CD8-positive, alpha-beta memory T cell (primary cell): ENCODE measurements around the gene FCHO2. TPM values are rescaled to one million over a fixed set of nuclear protein-coding genes. Genes with fewer than 3 reads are reported as not detected.
A peak's percentile ranks its signal among the peaks of the same experiment; 100 is the strongest.

Experiments
- CTCF ChIA-PET: fragments of 350-600 bp; sonication (Branson Sonifier 250); formaldehyde crosslinking; loops from one replicate; lab custom pipeline; 2021; ENCODE audit warnings: antibody characterized with exemption; lab: Charles Lee
- POLR2A ChIA-PET: fragments of 350-600 bp; sonication (Branson Sonifier 250); formaldehyde crosslinking; loops from one replicate; lab custom pipeline; 2021; ENCODE audit warnings: antibody characterized with exemption; lab: Charles Lee
- DNase-seq, 5 donors: peaks; one replicate each; pipeline versions ENCODE4 v3.0.0 to v3.0.0-alpha.2; 2020 to 2022; ENCODE audit warnings: mixed read lengths in 1 of 5
- H3K27ac ChIP-seq: one replicate; pipeline ENCODE4 v1.7.0; 2013; ENCODE audit warnings: low read depth, mild to moderate bottlenecking, low read length, moderate library complexity
- H3K27me3 ChIP-seq: 2 replicates; pipeline ENCODE4 v1.7.0; 2013; ENCODE audit warnings: low read length, mild to moderate bottlenecking; ENCODE audit not compliant: insufficient read depth, poor library complexity, severe bottlenecking
- H3K36me3 ChIP-seq: 2 replicates; pipeline ENCODE4 v1.7.0; 2013; ENCODE audit warnings: mild to moderate bottlenecking, low read length, moderate library complexity; ENCODE audit not compliant: insufficient read depth
- H3K4me1 ChIP-seq: 2 replicates; pipeline ENCODE4 v1.7.0; 2013; ENCODE audit warnings: mild to moderate bottlenecking, low read length, moderate library complexity; ENCODE audit not compliant: insufficient read depth
- H3K4me3 ChIP-seq: 2 replicates; pipeline ENCODE4 v1.7.0; 2013; ENCODE audit warnings: mild to moderate bottlenecking, low read length
- H3K9me3 ChIP-seq: 2 replicates; pipeline ENCODE4 v1.7.0; 2013; ENCODE audit warnings: mild to moderate bottlenecking, low read length
- H3K27ac Mint-ChIP-seq, 8 donors: one replicate each; pipeline ENCODE4 v1.8.0; 2020 to 2021; ENCODE audit warnings: mixed read lengths in 8 of 8, mild to moderate bottlenecking in 6 of 8, inconsistent platforms in 3 of 8, moderate library complexity in 3 of 8
- H3K27me3 Mint-ChIP-seq, 2 donors: one replicate each; pipeline ENCODE4 v1.8.0; 2020 to 2021; ENCODE audit warnings: mixed read lengths in 2 of 2, mild to moderate bottlenecking in 1 of 2, moderate library complexity in 1 of 2
- H3K36me3 Mint-ChIP-seq, 3 donors: one replicate each; pipeline ENCODE4 v1.8.0; 2020 to 2021; ENCODE audit warnings: mixed read lengths in 3 of 3, inconsistent platforms in 1 of 3, mild to moderate bottlenecking in 1 of 3
- H3K4me1 Mint-ChIP-seq, 3 donors: one replicate each; pipeline ENCODE4 v1.8.0; 2020 to 2021; ENCODE audit warnings: mixed read lengths in 3 of 3, inconsistent platforms in 1 of 3, mild to moderate bottlenecking in 1 of 3
- H3K4me3 Mint-ChIP-seq, 7 donors: one replicate each; pipeline ENCODE4 v1.8.0; 2020 to 2021; ENCODE audit warnings: mixed read lengths in 7 of 7, mild to moderate bottlenecking in 6 of 7, moderate library complexity in 4 of 7, inconsistent platforms in 2 of 7
- H3K9me3 Mint-ChIP-seq, 5 donors: one replicate each; pipeline ENCODE4 v1.8.0; 2020 to 2022; ENCODE audit warnings: mixed read lengths in 5 of 5, mild to moderate bottlenecking in 3 of 5, moderate library complexity in 2 of 5, inconsistent platforms in 1 of 5
- polyA plus RNA-seq: library from polyadenylated mRNA; unstranded; fragments of 300-500 nt; fragmentation: Illumina TruSeq; gene quantifications from one replicate; pipeline ENCODE4 v1.2.3, GENCODE V29; 2021
- total RNA-seq, 2 experiments: library from RNA; stranded (reverse); gene quantifications; one replicate each; pipeline ENCODE4 v1.2.3, GENCODE V29; 2021

FCHO2 gene
- total and polyA plus RNA-seq, 3 experiments from 2014 or later, result 0.98 to 4.2 (median 3.9) TPM

DNA sequence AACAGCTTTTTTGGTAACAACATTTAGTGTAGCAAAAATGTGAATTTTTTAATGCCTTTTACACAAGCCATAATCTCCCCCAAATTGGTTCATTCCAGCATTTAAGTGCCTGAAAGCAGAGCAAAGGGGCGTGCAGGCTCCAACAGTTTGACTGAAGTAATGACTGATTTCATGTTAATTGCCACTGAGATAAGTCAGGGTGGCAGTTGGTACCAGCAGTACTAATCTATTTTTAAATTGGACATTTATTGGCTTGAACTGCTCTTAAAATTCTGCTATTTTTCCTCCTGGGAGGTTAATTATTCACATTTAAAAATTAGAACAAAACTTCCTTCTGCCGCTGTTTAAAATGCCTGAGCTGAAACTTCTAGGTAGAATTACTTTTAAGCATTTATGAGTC, 176.9 kb downstream of the FCHO2 start:
- Histone ChIP-seq H3K36me3 (no peaks in the 10 kb centered on the region), H3K9me3 (no peaks in the 10 kb centered on the region), H3K27me3 (peaks cover 14% of the 10 kb centered on the region), H3K4me3 (no peak overlapping the region), H3K4me1 (no peaks in the 10 kb centered on the region), H3K27ac (no peak overlapping the region)
- Mint-ChIP-seq H3K27me3 (peaks cover 10 to 53% of the 10 kb centered on the region in 2 donors), H3K36me3 (peaks cover 0 to 6% (median 0%) of the 10 kb centered on the region in 3 donors), H3K4me1 (peaks cover 0 to 5% (median 0%) of the 10 kb centered on the region in 3 donors), H3K27ac (no peak overlapping the region), H3K9me3 (no peaks in the 10 kb centered on the region), H3K4me3 (no peak overlapping the region)
- ChIA-PET POLR2A (no interaction called here), CTCF (no interaction called here)
- DNase-seq, result no peak

DNA sequence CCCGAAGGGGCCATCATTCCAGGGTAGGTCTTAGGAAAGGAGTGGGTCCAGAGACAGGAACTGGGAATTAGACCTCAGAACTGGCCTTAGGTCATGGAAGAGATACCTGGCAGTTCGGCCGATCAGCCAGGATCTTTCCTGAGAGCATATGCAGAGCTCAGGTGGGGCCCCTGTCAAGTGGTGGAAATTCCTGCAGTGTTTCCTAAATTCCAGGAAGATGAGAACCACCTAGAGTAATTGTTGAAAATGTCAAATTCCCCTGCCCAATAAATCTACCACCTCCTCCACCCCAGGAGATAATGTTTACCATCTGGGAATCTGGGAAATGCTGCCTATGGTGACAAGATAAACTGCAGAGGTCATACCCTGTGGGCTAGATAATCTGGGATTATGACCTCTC, 179.2 kb downstream of the FCHO2 start:
- peaks cover 0 to 5% (median 0%) of the 10 kb centered on the region in 3 donors for H3K4me1 Mint-ChIP-seq
- CTCF ChIA-PET, result no interaction called here
- H3K27me3 ChIP-seq, result peaks cover 15% of the 10 kb centered on the region
- no peaks in the 10 kb centered on the region for H3K36me3 ChIP-seq
- no peak for DNase-seq
- peak overlapping the region in 1 of 8 donors; percentile 77 for H3K27ac Mint-ChIP-seq
- no peak overlapping the region for H3K4me3 ChIP-seq
- no peaks in the 10 kb centered on the region for H3K36me3 Mint-ChIP-seq
- POLR2A ChIA-PET, result no interaction called here
- H3K9me3 ChIP-seq, result no peaks in the 10 kb centered on the region
- no peak overlapping the region for H3K4me3 Mint-ChIP-seq
- H3K27me3 Mint-ChIP-seq, result peaks cover 9 to 43% of the 10 kb centered on the region in 2 donors
- no peaks in the 10 kb centered on the region for H3K4me1 ChIP-seq
- no peaks in the 10 kb centered on the region for H3K9me3 Mint-ChIP-seq
- no peak overlapping the region for H3K27ac ChIP-seq

DNA sequence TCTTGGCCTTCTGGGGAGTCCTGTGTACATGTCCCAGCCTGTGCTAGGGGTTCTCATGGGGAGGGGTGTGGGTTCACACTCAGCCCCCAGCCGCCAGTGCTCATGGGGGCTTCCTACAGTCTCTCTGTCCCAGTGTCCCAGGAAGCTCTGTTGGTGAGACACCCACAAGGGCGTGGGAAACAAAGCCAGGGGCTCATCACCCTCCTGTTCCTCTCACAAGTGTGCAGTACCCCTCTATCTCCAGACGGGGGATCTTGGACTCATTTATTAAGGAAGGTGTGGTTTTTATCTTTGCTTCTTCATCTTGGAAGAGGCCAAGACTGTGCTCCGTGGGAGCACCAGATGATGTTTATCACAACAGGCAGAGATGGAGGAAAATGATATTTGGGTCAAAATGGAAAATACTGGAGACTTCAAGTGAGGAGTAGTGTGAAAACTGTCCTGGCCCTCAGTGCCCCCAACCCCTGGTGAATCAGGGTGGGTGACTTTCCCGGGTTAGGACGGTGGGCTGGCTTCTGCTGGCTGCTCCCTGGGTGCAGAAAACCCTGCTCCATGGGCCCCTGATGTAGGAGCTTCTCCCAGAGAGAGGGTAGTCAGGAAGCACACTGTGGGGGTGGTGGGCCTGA, 179.7 kb downstream of the FCHO2 start:
- ChIA-PET POLR2A (no interaction called here), CTCF (no interaction called here)
- peaks cover 0 to 5% (median 0%) of the 10 kb centered on the region in 3 donors for H3K4me1 Mint-ChIP-seq
- H3K9me3 Mint-ChIP-seq, result no peaks in the 10 kb centered on the region
- H3K4me3 Mint-ChIP-seq, result no peak overlapping the region
- peaks cover 9 to 39% of the 10 kb centered on the region in 2 donors for H3K27me3 Mint-ChIP-seq
- DNase-seq, result no peak
- Histone ChIP-seq H3K27ac (no peak overlapping the region), H3K4me3 (no peak overlapping the region), H3K27me3 (peaks cover 15% of the 10 kb centered on the region), H3K4me1 (no peaks in the 10 kb centered on the region), H3K9me3 (no peaks in the 10 kb centered on the region), H3K36me3 (no peaks in the 10 kb centered on the region)
- H3K36me3 Mint-ChIP-seq, result no peaks in the 10 kb centered on the region
- no peak overlapping the region for H3K27ac Mint-ChIP-seq

DNA sequence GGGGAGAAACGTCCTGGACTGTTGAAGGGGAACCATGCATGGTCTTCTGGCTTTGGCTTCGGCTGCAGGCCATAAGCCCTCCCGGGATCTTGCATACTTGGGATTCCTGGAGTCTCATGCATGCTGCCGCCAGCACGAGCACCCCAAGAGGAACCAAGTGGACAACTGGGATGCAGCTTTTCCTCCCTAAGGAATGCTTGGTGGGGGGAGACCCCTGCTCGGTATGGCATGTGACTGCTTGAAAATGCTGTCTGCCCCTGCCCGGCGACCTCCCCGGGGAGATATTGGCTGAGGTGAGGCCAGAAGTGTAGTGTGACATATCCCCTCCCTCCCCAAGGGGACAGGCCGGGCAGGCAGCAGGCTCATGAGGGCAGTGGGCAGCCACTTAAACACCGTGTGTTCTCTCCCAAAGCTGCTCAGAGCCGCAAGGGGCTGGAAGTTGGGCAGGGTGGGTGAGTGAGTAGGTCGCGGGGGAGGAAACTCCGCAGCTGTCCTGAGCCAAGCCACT, 180.3 kb downstream of the FCHO2 start:
- no peaks in the 10 kb centered on the region for H3K4me1 ChIP-seq
- H3K27me3 ChIP-seq, result peaks cover 15% of the 10 kb centered on the region
- H3K4me3 ChIP-seq, result no peak overlapping the region
- H3K27me3 Mint-ChIP-seq, result peaks cover 6 to 40% of the 10 kb centered on the region in 2 donors
- H3K27ac ChIP-seq, result no peak overlapping the region
- H3K36me3 ChIP-seq, result no peaks in the 10 kb centered on the region
- CTCF ChIA-PET, result no interaction called here
- H3K9me3 Mint-ChIP-seq, result no peaks in the 10 kb centered on the region
- H3K4me1 Mint-ChIP-seq, result peaks cover 0 to 5% (median 0%) of the 10 kb centered on the region in 3 donors
- no peaks in the 10 kb centered on the region for H3K36me3 Mint-ChIP-seq
- POLR2A ChIA-PET, result no interaction called here
- no peak for DNase-seq
- no peaks in the 10 kb centered on the region for H3K9me3 ChIP-seq
- H3K27ac Mint-ChIP-seq, result no peak overlapping the region
- no peak overlapping the region for H3K4me3 Mint-ChIP-seq

DNA sequence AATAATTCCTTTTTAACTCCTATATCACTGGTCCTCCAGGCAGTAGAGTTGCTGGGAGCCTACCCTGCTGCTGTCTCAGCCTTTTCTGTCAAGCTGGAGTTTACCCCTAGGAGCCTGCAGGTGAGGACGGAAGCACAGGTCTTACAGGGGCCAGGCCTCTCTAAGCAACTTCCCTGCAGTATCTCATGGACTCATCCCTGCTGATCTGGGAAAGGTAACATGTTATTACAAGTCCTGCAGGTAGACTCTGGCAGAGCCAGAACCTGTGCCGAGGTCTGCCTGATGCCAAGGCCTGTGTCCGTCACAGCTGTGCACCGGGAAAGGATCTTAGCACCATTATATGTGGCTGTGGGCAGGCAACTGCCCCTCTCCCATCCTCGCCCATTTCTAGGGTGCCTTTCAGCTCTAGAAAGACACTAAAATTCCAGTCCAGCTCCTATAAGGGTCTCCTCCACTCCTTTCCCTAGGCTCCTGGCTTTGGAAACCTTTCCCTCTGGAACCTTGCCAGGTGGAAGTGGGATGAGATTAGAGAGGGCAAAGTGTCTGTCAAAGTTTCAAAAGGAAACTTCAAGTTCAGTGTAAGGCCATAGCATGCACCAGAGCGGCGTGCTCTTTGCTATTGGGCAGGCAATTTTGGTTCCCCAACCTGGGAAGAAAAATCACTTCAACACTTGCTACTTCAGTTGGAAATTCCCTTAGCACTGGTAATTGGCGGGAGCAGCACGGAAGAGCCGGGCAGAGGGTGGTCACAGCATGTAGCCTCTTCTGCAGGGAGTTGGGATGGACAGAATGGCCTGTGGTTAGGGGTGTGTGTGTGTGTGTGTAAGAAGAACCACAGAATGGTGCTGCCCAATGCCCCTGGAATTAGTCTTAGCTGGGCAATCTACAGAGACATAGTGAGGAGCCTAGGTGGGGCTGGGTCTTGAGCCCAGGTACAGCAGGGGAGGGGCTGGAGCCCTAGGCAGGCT, 182.0 kb downstream of the FCHO2 start:
- DNase-seq, result no peak
- H3K4me3 ChIP-seq, result no peak overlapping the region
- Mint-ChIP-seq H3K27ac (no peak overlapping the region), H3K4me1 (peaks cover 0 to 5% (median 0%) of the 10 kb centered on the region in 3 donors), H3K4me3 (no peak overlapping the region), H3K27me3 (peaks cover 13 to 52% of the 10 kb centered on the region in 2 donors), H3K9me3 (no peaks in the 10 kb centered on the region), H3K36me3 (no peaks in the 10 kb centered on the region)
- H3K4me1 ChIP-seq, result no peaks in the 10 kb centered on the region
- H3K36me3 ChIP-seq, result no peaks in the 10 kb centered on the region
- peaks cover 15% of the 10 kb centered on the region for H3K27me3 ChIP-seq
- no peak overlapping the region for H3K27ac ChIP-seq
- no peaks in the 10 kb centered on the region for H3K9me3 ChIP-seq
- CTCF ChIA-PET, result no interaction called here
- POLR2A ChIA-PET, result no interaction called here

DNA sequence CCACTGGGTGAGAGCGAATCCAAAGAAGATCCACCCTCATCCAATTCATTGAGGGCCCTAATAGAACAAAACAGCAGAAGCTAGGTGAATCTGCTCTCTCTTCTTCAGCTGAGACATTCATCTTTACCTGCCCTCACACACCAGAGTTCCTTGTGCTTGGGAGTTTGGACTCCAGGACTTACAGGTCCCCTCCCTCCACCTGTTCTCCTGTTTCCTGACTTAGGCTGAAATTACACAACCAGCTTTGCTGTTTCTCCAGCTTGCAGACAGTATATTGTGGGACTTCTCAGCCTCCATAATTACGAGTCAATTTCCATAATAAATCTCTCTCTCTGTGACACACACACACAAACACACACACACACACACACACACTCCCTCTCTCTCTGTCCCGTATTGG, 183.6 kb downstream of the FCHO2 start:
- no peak overlapping the region for H3K27ac Mint-ChIP-seq
- Histone ChIP-seq H3K4me3 (no peak overlapping the region), H3K4me1 (no peaks in the 10 kb centered on the region), H3K27me3 (peaks cover 15% of the 10 kb centered on the region), H3K9me3 (no peaks in the 10 kb centered on the region), H3K36me3 (no peaks in the 10 kb centered on the region), H3K27ac (no peak overlapping the region)
- ChIA-PET POLR2A (no interaction called here), CTCF (no interaction called here)
- peaks cover 16 to 60% of the 10 kb centered on the region in 2 donors for H3K27me3 Mint-ChIP-seq
- peaks cover 0 to 5% (median 0%) of the 10 kb centered on the region in 3 donors for H3K4me1 Mint-ChIP-seq
- H3K9me3 Mint-ChIP-seq, result no peaks in the 10 kb centered on the region
- H3K36me3 Mint-ChIP-seq, result peaks cover 0 to under 1% (median 0%) of the 10 kb centered on the region in 3 donors
- no peak for DNase-seq
- H3K4me3 Mint-ChIP-seq, result no peak overlapping the region
